Parathyroid adenoma (tissue), 2 donors: ENCODE data around the gene NOXA1.
"Not testable (repeated sequence)": the region's sequence is repeated elsewhere in the genome, so short reads cannot be mapped to it uniquely, and the experiment has no call there.

Source experiments
- H2AFZ ChIP-seq: fragments of 300-600 bp; sonication (generic); one replicate; pipeline ENCODE4 v1.7.0; 2017; ENCODE audit warnings: antibody characterized with exemption, mild to moderate bottlenecking
- H3K27ac ChIP-seq: fragments of 300-600 bp; sonication (generic); one replicate; pipeline ENCODE4 v1.7.0; 2017
- H3K27me3 ChIP-seq: fragments of 300-600 bp; sonication (generic); one replicate; pipeline ENCODE4 v1.7.0; 2017; ENCODE audit warnings: low read length; ENCODE audit not compliant: control insufficient read depth, insufficient read depth
- H3K36me3 ChIP-seq: fragments of 300-600 bp; sonication (generic); one replicate; pipeline ENCODE4 v1.7.0; 2017; ENCODE audit warnings: low read length; ENCODE audit not compliant: control insufficient read depth, insufficient read depth
- H3K4me1 ChIP-seq: fragments of 300-600 bp; sonication (generic); one replicate; pipeline ENCODE4 v1.7.0; 2017; ENCODE audit warnings: control low read depth
- H3K4me2 ChIP-seq: fragments of 300-600 bp; sonication (generic); one replicate; pipeline ENCODE4 v1.7.0; 2017; ENCODE audit warnings: low read length
- H3K4me3 ChIP-seq: fragments of 300-600 bp; sonication (generic); one replicate; pipeline ENCODE4 v1.7.0; 2017; ENCODE audit warnings: low read depth, low read length
- H3K79me2 ChIP-seq: fragments of 300-600 bp; sonication (generic); one replicate; pipeline ENCODE4 v1.7.0; 2017; ENCODE audit warnings: control low read depth
- H3K9ac ChIP-seq: fragments of 300-600 bp; sonication (generic); one replicate; pipeline ENCODE4 v1.7.0; 2017; ENCODE audit warnings: mild to moderate bottlenecking
- H3K9me3 ChIP-seq: fragments of 300-600 bp; sonication (generic); one replicate; pipeline ENCODE4 v1.7.0; 2017; ENCODE audit warnings: low read length; ENCODE audit not compliant: control insufficient read depth
- CTCF ChIP-seq: fragments of 300-600 bp; sonication (generic); IDR thresholded peaks from one replicate; pipeline ENCODE4 v1.7.0; 2017; ENCODE audit warnings: antibody characterized with exemption, mild to moderate bottlenecking
- donor health status: primary hyperparathyroidism.

The NOXA1 gene

GRCh38 chr9:137464291-137464999 is 41.3 kb downstream of the NOXA1 start:
- Histone ChIP-seq H3K4me3 (no peak overlapping the region), H3K27ac (no peak overlapping the region), H3K9me3 (no peaks in the 10 kb centered on the region), H3K9ac (no peak overlapping the region), H3K4me1 (no peaks in the 10 kb centered on the region), H3K4me2 (no peak overlapping the region), H3K27me3 (no peaks in the 10 kb centered on the region), H3K79me2 (no peaks in the 10 kb centered on the region), H2AFZ (no peak overlapping the region), H3K36me3 (no peaks in the 10 kb centered on the region)
- no peak for TF ChIP-seq CTCF

GRCh38 chr9:137465000-137465719 is 42.0 kb downstream of the NOXA1 start:
- no peaks in the 10 kb centered on the region for H3K4me1 ChIP-seq
- H3K9me3 ChIP-seq, result no peaks in the 10 kb centered on the region
- no peak overlapping the region for H3K27ac ChIP-seq
- no peak overlapping the region for H3K4me2 ChIP-seq
- no peak overlapping the region for H3K9ac ChIP-seq
- H3K79me2 ChIP-seq, result no peaks in the 10 kb centered on the region
- H3K36me3 ChIP-seq, result no peaks in the 10 kb centered on the region
- TF ChIP-seq CTCF, result no peak
- H3K4me3 ChIP-seq, result no peak overlapping the region
- H3K27me3 ChIP-seq, result no peaks in the 10 kb centered on the region
- no peak overlapping the region for H2AFZ ChIP-seq

- Histone ChIP-seq H2AFZ (no peak overlapping the region), H3K79me2 (no peaks in the 10 kb centered on the region), H3K4me3 (no peak overlapping the region), H3K4me2 (no peak overlapping the region), H3K4me1 (no peaks in the 10 kb centered on the region), H3K27ac (no peak overlapping the region), H3K9ac (no peak overlapping the region), H3K9me3 (no peaks in the 10 kb centered on the region), H3K36me3 (no peaks in the 10 kb centered on the region), H3K27me3 (no peaks in the 10 kb centered on the region)
- TF ChIP-seq CTCF, result no peak
These were observed 42.7 kb downstream of the NOXA1 start for GRCh38 chr9:137465720-137466388.

- H2AFZ ChIP-seq, H3K27ac ChIP-seq, H3K79me2 ChIP-seq, H3K4me2 ChIP-seq, H3K36me3 ChIP-seq, H3K27me3 ChIP-seq, H3K4me1 ChIP-seq, H3K4me3 ChIP-seq, H3K9me3 ChIP-seq, H3K9ac ChIP-seq: not testable (repeated sequence)
These were observed 43.3 kb downstream of the NOXA1 start for GRCh38 chr9:137466389-137467085.

GRCh38 chr9:137467161-137467581 is 44.0 kb downstream of the NOXA1 start:
- Histone ChIP-seq H3K79me2 (no peaks in the 10 kb centered on the region), H3K9ac (no peak overlapping the region), H3K4me1 (no peaks in the 10 kb centered on the region), H3K4me2 (no peak overlapping the region), H3K9me3 (no peaks in the 10 kb centered on the region), H3K27ac (no peak overlapping the region), H3K36me3 (no peaks in the 10 kb centered on the region), H3K27me3 (no peaks in the 10 kb centered on the region), H2AFZ (no peak overlapping the region), H3K4me3 (no peak overlapping the region)
- TF ChIP-seq CTCF, result no peak
